K562 (cell line): ENCODE results near the gene H2BK1. TPM values are rescaled to one million over a fixed set of nuclear protein-coding genes. Genes with fewer than 3 reads are reported as not detected.

ENCODE experiments used
- ATAC-seq: fragments of 200-7000 bp; cut with Tn5 transposase; 3 replicates; pipeline ENCODE4 v1.9.1; 2020; ENCODE audit warnings: moderate library complexity
- BruUV-seq: library from RNA; stranded (reverse); fragments of 400-500 nt; replicated peaks from 2 replicates; lab custom pipeline; 2021; lab: Mats Ljungman, UMichigan
- CTCF ChIA-PET: fragments of 300-600 bp; formaldehyde crosslinking; extraction: SDS; loops from one replicate; lab custom pipeline; 2021; ENCODE audit warnings: low intra/inter-chr PET ratio; lab: Yijun Ruan, JAX
- POLR2A ChIA-PET: fragments of 300-600, 350-650 bp; sonication (Branson Sonifier 250); formaldehyde crosslinking; extraction: SDS; loops from one replicate; lab custom pipeline; 2021; ENCODE audit warnings: antibody characterized with exemption, inconsistent platforms; lab: Yijun Ruan, JAX
- DNase-seq, 4 experiments: peaks; one replicate each; pipeline versions ENCODE4 v3.0.0 to v3.0.0-alpha.2; 2011 to 2018; ENCODE audit warnings: low spot score in 3 of 4, mixed read lengths in 3 of 4; ENCODE audit errors: extremely low read depth in 1 of 4
- FAIRE-seq: peaks from 2 replicates; lab custom pipeline; 2011; peaks lifted over from hg19 to GRCh38; lab: Jason Lieb, UNC
- H2AFZ ChIP-seq: 2 replicates; pipeline ENCODE4 v1.6.0; 2011; ENCODE audit warnings: low read depth, low read length, control low read depth, inconsistent platforms
- H3K27ac ChIP-seq: fragments of 200-600 bp; 3 replicates; pipeline ENCODE4 v1.8.0; 2011; ENCODE audit warnings: low read depth, mild to moderate bottlenecking, control low read depth, inconsistent platforms, low read length, moderate library complexity, mixed read lengths; ENCODE audit errors: extremely low read depth
- H3K27me3 ChIP-seq, 2 experiments: fragments of 300-600 bp in 1 of 2; 2 replicates in 1 of 2; 3 replicates in 1 of 2; pipeline versions ENCODE4 v1.6.0 to v1.8.0; 2011; ENCODE audit warnings: inconsistent platforms in 2 of 2, low read length in 2 of 2, mild to moderate bottlenecking in 1 of 2, mixed read lengths in 1 of 2, moderate library complexity in 1 of 2; ENCODE audit not compliant: control insufficient read depth in 2 of 2, insufficient read depth in 2 of 2
- H3K36me3 ChIP-seq: fragments of 300-600 bp; 3 replicates; pipeline ENCODE4 v1.8.0; 2011; ENCODE audit warnings: mild to moderate bottlenecking, low read length, inconsistent platforms; ENCODE audit not compliant: control insufficient read depth, insufficient read depth
- H3K4me1 ChIP-seq, 2 experiments: fragments of 200-600 bp in 1 of 2; replicated peaks in 1 of 2; 2 replicates in 1 of 2; 3 replicates in 1 of 2; pipeline versions ENCODE4 v1.5.1 to v1.8.0; 2011; ENCODE audit warnings: inconsistent platforms in 2 of 2, low read length in 2 of 2, mild to moderate bottlenecking in 1 of 2, mixed read lengths in 1 of 2, moderate library complexity in 1 of 2; ENCODE audit not compliant: control insufficient read depth in 2 of 2, insufficient read depth in 2 of 2
- H3K4me2 ChIP-seq: 2 replicates; pipeline ENCODE4 v1.6.1; 2011; ENCODE audit warnings: low read length, control low read depth, inconsistent platforms, mixed read lengths; ENCODE audit not compliant: insufficient read depth
- H3K4me3 ChIP-seq: fragments of 200-600 bp; sonication (generic), shearing (Covaris generic); 2 replicates; pipeline ENCODE4 v1.5.1; 2016; ENCODE audit warnings: control low read depth, inconsistent platforms
- H3K79me2 ChIP-seq: fragments of 200-600 bp; 3 replicates; pipeline ENCODE4 v1.8.0; 2011; ENCODE audit warnings: low read length, inconsistent platforms; ENCODE audit not compliant: control insufficient read depth, insufficient read depth
- H3K9ac ChIP-seq, 2 experiments: 2 replicates each; pipeline versions ENCODE4 v1.6.0 to v1.6.1; 2011; ENCODE audit warnings: low read depth in 2 of 2, low read length in 2 of 2, control low read depth in 1 of 2, inconsistent platforms in 1 of 2, mild to moderate bottlenecking in 1 of 2, mixed read lengths in 1 of 2; ENCODE audit not compliant: insufficient read depth in 1 of 2
- H3K9me1 ChIP-seq: one replicate; pipeline ENCODE4 v1.6.0; 2011; ENCODE audit warnings: inconsistent platforms, mild to moderate bottlenecking, low read length, moderate library complexity; ENCODE audit not compliant: control insufficient read depth, insufficient read depth
- H3K9me3 ChIP-seq: replicated peaks from 2 replicates; pipeline ENCODE4 v1.5.1; 2011; ENCODE audit warnings: low read depth, low read length, inconsistent platforms; ENCODE audit not compliant: control insufficient read depth, insufficient read depth
- H4K20me1 ChIP-seq: replicated peaks from 2 replicates; pipeline ENCODE4 v1.6.1; 2011; ENCODE audit warnings: low read length, inconsistent platforms, mixed read lengths; ENCODE audit not compliant: control insufficient read depth, insufficient read depth
- ATF6 ChIP-seq: sonication (generic); formaldehyde crosslinking; IDR thresholded peaks from 2 replicates; pipeline ENCODE4 v1.4.0; 2020; ENCODE audit warnings: mild to moderate bottlenecking, missing genetic modification reagents
- CBFA2T3 ChIP-seq: fragments of 450-650 bp; IDR thresholded peaks from 2 replicates; pipeline ENCODE4 v1.6.1; 2017
- E4F1 ChIP-seq: fragments of 250-450 bp; sonication (Bioruptor Pico); IDR thresholded peaks from 2 replicates; pipeline ENCODE4 v1.5.0; 2021; ENCODE audit warnings: mild to moderate bottlenecking, borderline replicate concordance
- KAT2B ChIP-seq: IDR thresholded peaks from one replicate; pipeline ENCODE4 v1.6.1; 2012; ENCODE audit warnings: low read depth, mild to moderate bottlenecking, control low read depth, inconsistent platforms, low read length, moderate library complexity
- LEF1 ChIP-seq: fragments of 450-650 bp; IDR thresholded peaks from 2 replicates; pipeline ENCODE4 v1.6.1; 2016; ENCODE audit warnings: mild to moderate bottlenecking
- MYNN ChIP-seq, 2 experiments: sonication (generic); formaldehyde crosslinking in 1 of 2; IDR thresholded peaks; 2 replicates each; pipeline versions ENCODE4 v1.5.0 to v1.6.1; 2016 to 2020; ENCODE audit warnings: antibody characterized with exemption in 1 of 2, missing genetic modification reagents in 1 of 2
- POLR2B ChIP-seq: fragments of 450-650 bp; IDR thresholded peaks from 2 replicates; pipeline ENCODE4 v1.6.1; 2018; ENCODE audit warnings: low read depth; ENCODE audit not compliant: partially characterized antibody
- RBM34 ChIP-seq: fragments of 200-400 bp; formaldehyde crosslinking; IDR thresholded peaks from 2 replicates; pipeline ENCODE4 v1.6.1; 2018; ENCODE audit warnings: low read length, borderline replicate concordance; ENCODE audit not compliant: insufficient read depth
- TCF15 ChIP-seq: fragments of 250-450 bp; sonication (Bioruptor Pico); IDR thresholded peaks from 2 replicates; pipeline ENCODE4 v1.8.0; 2022; ENCODE audit warnings: moderate library complexity, mild to moderate bottlenecking, inconsistent platforms
- TGIF2 ChIP-seq: sonication (generic); formaldehyde crosslinking; IDR thresholded peaks from 2 replicates; pipeline ENCODE4 v1.8.1; 2022; ENCODE audit warnings: mild to moderate bottlenecking, missing genetic modification reagents, moderate library complexity
- TSC22D4 ChIP-seq: fragments of 450-650 bp; IDR thresholded peaks from 2 replicates; pipeline ENCODE4 v1.6.1; 2016; ENCODE audit warnings: missing genetic modification characterization, missing biosample characterization, control low read depth
- ZBTB8A ChIP-seq: fragments of 450-650 bp; IDR thresholded peaks from 2 replicates; pipeline ENCODE4 v1.6.1; 2018; ENCODE audit warnings: mild to moderate bottlenecking, moderate library complexity; ENCODE audit not compliant: partially characterized antibody
- ZKSCAN3 ChIP-seq: fragments of 250-450 bp; sonication (Bioruptor Pico); IDR thresholded peaks from 2 replicates; pipeline ENCODE4 v1.4.0; 2020
- ZNF561 ChIP-seq: fragments of 450-650 bp; formaldehyde crosslinking; conservative IDR thresholded peaks from 2 replicates; pipeline ENCODE4 v1.4.0; 2020; ENCODE audit warnings: mild to moderate bottlenecking, moderate library complexity
- ZNF699 ChIP-seq: fragments of 250-450 bp; sonication (Bioruptor Pico); IDR thresholded peaks from 2 replicates; pipeline ENCODE4 v1.8.0; 2021; ENCODE audit warnings: mild to moderate bottlenecking, moderate library complexity; ENCODE audit not compliant: insufficient replicate concordance
- ZNF707 ChIP-seq: fragments of 250-450 bp; sonication (Bioruptor Pico); conservative IDR thresholded peaks from 2 replicates; pipeline ENCODE4 v1.8.0; 2022; ENCODE audit warnings: inconsistent platforms, mild to moderate bottlenecking, moderate library complexity
- ZNF717 ChIP-seq: fragments of 250-450 bp; sonication (Bioruptor Pico); IDR thresholded peaks from 2 replicates; pipeline ENCODE4 v1.5.0; 2021
- WGBS: fragments of 100-300 bp; shearing (Covaris generic); methylation state at CpG from one replicate; pipeline ENCODE4 v1.1.6; 2016; ENCODE audit warnings: low coverage, mixed read lengths; ENCODE audit not compliant: insufficient coverage; ENCODE audit errors: missing lambda C conversion rate; 5-methylcytosine and 5-hydroxymethylcytosine counted together
- in situ Hi-C: fragments of 300-500 bp; cut with MboI; formaldehyde crosslinking; loops from 4 replicates; pipeline ENCODE4 v1.15.0; 2018; ENCODE audit warnings: inconsistent platforms, mixed read lengths
- intact Hi-C: fragments of 100-400 bp; cut with micrococcal nuclease; formaldehyde crosslinking; loops from 2 replicates; pipeline ENCODE4 v1.14.2; 2022
- polyA plus RNA-seq, 8 experiments: library from polyadenylated mRNA; depleted of rRNA in 4 of 8; stranded (reverse) in 5 of 8; unstranded in 3 of 8; fragments of >200 nt; fragmentation: Nextera tagmentation in 2 of 8; fragmentation: Illumina TruSeq in 1 of 8; extraction: Ambion mirVana in 2 of 8; extraction: Trizol in 1 of 8; gene quantifications; 2 replicates each; pipeline versions ENCODE4 v1.2.1 to v1.2.3, GENCODE V29; 2011 to 2014; ENCODE audit warnings: inconsistent platforms in 1 of 8, missing spikeins in 1 of 8
- total RNA-seq, 7 experiments: library from RNA; depleted of rRNA in 6 of 7; stranded (reverse); fragments of >200 nt in 6 of 7; fragmentation: Illumina TruSeq in 2 of 7; extraction: Trizol in 2 of 7; gene quantifications; 2 replicates each; pipeline versions ENCODE4 v1.2.1 to v1.2.3, GENCODE V29; 2011 to 2021; ENCODE audit warnings: low replicate concordance in 1 of 7

H2BK1 gene
- total and polyA plus RNA-seq, 9 of the 15 experiments (the other 6 are each of a cell fraction or from before 2014, with no cell fraction given) = not detected

- ATAC-seq = 0 out of 3 replicates have a peak, but pooled peaks have one; percentile 3
- intact Hi-C loops = no loop called here
- POLR2A ChIA-PET = interaction anchor here (0.6 to 3.6 kb wide), 7 partner anchors 10 to 817 kb away, joined by 3 to 36 read pairs (median 4); no protein-coding TSS in a partner anchor
- TF ChIP-seq LEF1 = 0 out of 2 replicates have a peak, but pooled peaks have one; percentile 41
- no peak for TF ChIP-seq ATF6 (CRISPR knock-in tag)
- no peak for TF ChIP-seq E4F1 (CRISPR knock-in tag)
- TF ChIP-seq ZKSCAN3 (CRISPR knock-in tag) = no peak
- TF ChIP-seq ZNF699 (CRISPR knock-in tag) = no peak
- no peak for TF ChIP-seq POLR2B
- TF ChIP-seq ZNF707 (CRISPR knock-in tag) = no peak
- no peak for TF ChIP-seq TCF15 (CRISPR knock-in tag)
- TF ChIP-seq RBM34 = no peak
- no peak for TF ChIP-seq MYNN (IDR thresholded peaks at IDR 0.05)
- no peak for TF ChIP-seq MYNN (CRISPR knock-in tag; IDR thresholded peaks at IDR 0.05)
- no peak for TF ChIP-seq ZNF561 (CRISPR knock-in tag)
- TF ChIP-seq ZNF717 (CRISPR knock-in tag) = no peak
- no peak for TF ChIP-seq TSC22D4 (tag)
- TF ChIP-seq KAT2B = no peak
- TF ChIP-seq ZBTB8A = no peak
- peak; percentile 64 for TF ChIP-seq CBFA2T3
- TF ChIP-seq TGIF2 (CRISPR knock-in tag) = no peak
Measured at GRCh38 chr7:151228024-151228866, 18.0 kb upstream of the H2BK1 start.

More at GRCh38 chr7:151228024-151228866, 18.0 kb upstream of the H2BK1 start:
- peak overlapping the region; percentile 62 for H3K27ac ChIP-seq
- H3K9me1 ChIP-seq = peaks cover 6% of the 10 kb centered on the region
- WGBS = 18% methylated on average over 10 of the region's 10 CpGs
- peak overlapping the region; percentile 82 for H3K4me3 ChIP-seq
- H3K4me1 ChIP-seq = peaks cover 27 to 37% of the 10 kb centered on the region in 2 experiments; a peak in 4 of 5 replicates
- CTCF ChIA-PET = interaction anchor here (0.7 kb wide), 1 partner anchor 11 kb away, joined by 3 read pairs; no protein-coding TSS in a partner anchor
- H4K20me1 ChIP-seq = 0 out of 2 replicates have a peak, but pooled peaks cover 2% of the 10 kb centered on the region
- DNase-seq (peak in 1 of 4 experiments; percentile 76), FAIRE-seq (peak; percentile 73)
- H3K9ac ChIP-seq = peak overlapping the region; percentile 62 to 89; a peak in 3 of 4 replicates
- H3K9me3 ChIP-seq = no peaks in the 10 kb centered on the region
- no peaks in the 10 kb centered on the region for H3K27me3 ChIP-seq
- BruUV-seq = no TSS peak
- H3K4me2 ChIP-seq = peak overlapping the region; percentile 92
- peaks cover 34% of the 10 kb centered on the region for H3K79me2 ChIP-seq
- in situ Hi-C loops = no loop called here
- H3K36me3 ChIP-seq = peaks cover 31% of the 10 kb centered on the region
- peak overlapping the region; percentile 96 for H2AFZ ChIP-seq
